ENCODE results near the gene PYROXD2.

Gene PYROXD2

DNA sequence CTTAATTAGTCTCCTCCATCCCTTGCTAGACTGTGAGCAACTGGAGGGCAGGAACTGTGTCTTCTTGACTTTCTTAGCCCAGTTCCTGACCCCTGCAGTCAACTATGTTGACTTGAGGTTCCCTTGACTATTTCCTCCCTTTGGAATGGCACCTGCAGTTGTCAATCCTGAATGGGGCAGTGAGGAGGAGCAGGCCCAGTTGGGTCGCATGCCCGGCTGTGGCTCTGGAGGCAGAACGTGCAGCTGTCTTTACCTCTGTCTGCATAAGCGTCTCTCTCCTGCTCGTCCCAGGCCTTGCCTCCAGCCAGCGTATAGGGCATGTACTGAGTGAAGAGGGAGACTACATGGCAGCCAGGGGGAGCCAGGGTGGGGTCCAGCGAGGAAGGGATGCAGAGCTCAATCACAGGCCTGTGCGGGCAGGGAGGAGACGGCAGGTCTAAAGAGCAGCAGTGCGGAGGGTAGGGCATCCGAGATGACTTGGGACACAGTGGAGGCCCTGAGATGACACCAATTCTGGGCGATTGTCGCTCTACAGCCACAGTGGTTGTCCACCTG lies 26.8 kb downstream of the PYROXD2 start:
- no peak for DNase-seq

DNA sequence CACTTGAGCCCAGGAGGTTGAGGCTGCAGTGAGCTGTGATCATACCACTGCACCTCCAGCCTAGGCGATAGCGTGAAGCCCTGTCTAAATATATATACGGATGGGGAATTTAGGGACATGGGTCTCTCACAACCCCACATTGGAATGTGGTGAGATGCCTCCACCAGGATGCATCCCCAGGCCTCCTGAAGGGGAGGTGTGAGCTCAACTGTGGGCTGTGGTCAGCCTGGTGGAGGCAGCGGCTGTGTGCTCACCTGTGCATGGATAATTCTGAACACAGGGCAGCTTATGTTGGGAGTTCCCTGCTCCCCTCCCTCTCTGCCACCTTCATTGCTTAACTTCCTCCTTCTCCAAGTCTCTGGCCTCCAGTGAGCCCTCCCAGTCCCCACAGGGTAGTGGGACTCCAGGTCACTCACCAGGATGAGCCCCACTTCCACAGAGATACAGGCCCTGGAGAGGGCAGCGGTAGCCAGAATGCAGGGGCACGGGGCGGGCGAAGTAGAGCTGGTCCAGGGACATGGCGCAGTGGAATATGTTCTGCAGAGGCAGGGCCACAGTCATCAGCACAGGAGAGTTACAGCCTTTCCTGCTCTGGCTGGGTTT lies 30.4 kb downstream of the PYROXD2 start:
- no peak for DNase-seq

DNA sequence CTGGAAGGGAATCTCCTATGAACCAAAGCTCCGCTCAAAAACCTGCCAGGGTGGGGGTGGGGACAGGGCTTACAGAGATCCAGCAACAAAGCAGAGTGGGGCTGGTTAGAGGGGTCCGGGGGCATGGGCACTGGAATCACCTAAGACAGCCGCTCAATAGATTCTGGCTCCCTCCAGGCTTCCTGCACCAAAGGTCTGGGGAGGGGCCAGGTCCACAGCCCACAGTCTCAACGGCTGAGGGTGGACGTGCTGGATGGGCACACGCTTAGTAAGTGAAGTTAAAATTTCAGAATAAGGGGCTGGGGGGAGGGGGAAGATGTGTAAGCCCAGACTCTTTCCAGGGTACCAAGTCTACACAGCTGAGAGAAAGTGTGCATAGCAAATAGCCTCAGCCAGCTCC lies 31.1 kb downstream of the PYROXD2 start:
- DNase-seq: no peak

DNA sequence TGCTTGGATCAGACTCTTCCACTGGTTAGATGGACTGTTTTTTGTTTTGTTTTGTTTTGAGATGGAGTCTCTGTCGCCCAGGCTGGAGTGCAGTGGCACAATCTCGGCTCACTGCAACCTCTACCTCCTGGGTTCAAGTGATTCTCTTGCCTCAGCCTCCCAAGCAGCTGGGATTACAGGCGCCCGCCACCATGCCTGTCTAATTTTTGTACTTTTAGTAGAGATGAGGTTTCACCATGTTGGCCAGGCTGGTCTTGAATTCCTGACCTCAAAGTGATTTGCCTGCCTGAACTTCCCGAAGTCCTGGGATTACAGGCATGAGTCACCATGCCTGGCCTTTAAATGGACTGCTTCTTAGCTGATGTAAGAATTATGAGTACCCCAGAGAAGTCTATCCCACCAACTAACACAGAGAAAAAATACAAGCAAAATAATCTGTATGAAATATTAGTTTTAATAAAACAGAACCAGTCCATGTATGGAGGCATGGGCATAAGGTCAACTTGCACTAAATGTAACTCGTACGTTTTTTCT lies 31.8 kb downstream of the PYROXD2 start:
- DNase-seq: peak; percentile 82

DNA sequence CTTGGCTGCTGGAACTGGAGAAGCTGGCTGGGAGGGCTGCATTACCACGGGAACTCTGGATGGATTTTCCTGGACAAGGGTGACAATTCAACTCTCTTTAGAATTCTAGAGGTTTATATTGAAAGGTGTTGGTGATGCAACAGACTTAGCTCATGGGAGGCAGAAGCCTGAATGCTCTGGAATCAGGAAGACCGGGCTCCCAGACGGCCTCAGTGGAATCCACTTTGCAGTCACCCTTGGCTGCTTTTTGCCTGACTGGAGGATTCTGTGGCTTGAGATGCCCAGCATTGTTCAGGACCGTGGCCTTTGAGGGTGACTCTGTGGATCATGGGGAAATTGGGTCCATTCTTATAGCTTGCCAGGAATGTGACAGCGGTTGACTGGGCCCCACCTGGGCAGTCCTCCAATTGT lies 32.3 kb downstream of the PYROXD2 start:
- no peak for DNase-seq

DNA sequence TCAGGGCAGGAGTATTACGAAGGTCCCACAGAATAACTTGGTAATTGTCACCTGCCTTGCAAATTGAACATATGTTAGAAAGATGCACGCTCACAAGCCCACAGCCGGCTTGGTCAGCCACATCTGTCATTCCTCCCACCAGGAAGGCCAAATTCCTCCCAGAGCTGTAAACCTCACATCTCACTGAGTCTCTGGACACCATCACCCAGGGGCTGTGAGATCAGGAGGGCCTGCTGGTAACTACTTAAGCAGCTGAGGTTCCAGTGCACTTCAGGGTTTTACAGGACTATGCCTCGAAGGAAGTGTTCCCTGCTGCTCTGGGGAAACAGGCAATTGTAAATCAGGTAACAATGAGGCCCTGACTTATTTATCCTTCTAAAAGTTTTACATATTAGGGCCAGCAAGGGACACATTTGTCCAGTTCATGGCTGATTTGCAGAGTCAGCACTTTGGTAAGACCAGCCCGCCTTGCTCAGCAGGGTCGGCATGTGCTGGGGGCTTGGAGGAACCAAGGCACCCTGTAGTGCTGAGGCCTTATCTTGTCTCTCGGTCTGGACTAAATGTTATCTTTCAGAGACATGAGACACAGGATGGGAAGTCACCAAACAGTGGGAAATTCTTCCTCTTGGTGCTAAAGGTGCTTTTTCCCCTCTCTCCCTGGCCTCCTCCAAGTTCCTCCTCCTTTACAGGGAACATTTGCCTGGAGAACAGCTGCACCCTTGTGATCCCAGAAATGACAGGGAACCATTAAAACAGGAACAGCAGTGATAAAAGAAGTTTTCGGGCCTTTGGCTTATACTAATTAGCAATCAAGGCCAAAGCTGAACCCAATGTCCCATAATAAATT lies 34.3 kb downstream of the PYROXD2 start:
- no peak for DNase-seq

DNA sequence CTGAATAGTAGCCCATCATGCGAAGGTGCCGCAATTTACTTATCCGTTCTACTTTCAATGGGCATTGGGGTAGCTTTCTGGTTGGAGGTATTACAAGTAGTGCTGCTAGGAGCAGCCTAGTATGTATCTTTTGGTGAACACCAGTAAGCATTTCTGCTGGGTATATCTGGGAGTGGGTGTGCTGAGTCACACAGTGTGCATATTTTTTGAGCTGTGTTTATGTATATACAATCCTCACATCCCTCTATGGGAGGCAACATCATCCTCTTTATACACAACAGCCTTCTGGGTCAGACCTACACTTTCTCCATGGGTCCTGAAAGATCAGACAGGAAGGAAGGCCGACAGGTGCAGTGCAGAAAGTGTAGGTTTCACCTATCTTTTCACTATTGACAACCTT lies 36.3 kb downstream of the PYROXD2 start:
- peak; percentile 38 for DNase-seq

DNA sequence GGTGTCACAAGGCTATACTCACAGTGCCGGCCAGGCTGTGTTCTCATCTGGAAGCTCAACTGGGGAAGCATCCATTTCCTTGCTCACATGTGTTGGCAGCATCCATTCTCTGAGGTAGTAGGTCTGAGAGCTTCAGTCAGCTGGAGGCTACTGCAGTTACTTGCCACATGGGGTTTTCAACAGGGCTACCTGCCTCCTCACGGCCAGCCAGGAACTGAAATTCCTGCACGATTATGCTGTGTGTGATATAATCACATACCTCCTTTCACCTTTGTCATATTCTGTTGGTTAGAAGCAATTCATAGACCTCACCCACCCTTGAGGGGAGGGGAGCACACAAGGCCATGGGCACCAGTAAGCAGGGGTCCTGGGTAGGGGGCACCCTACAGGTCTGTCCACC lies 37.4 kb downstream of the PYROXD2 start:
- no peak for DNase-seq

DNA sequence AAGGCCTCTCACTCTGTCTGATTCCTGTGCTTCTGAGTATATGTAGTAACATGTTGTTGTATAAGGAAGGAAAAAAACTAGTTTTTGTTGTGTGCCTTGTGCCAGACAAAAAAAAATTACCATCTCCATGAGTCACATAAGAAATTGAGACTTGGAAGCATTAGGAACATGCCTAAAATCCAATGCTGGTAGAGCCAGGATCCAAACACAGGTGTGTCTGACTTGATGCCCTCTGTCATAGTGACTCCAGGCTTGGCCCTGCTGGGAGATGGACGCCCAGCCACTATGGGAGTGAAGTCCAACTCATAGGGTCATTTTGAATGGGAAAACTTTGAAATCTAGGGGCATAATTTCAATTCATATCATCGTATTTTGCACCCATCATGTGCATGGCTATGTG lies 38.0 kb downstream of the PYROXD2 start:
- no peak for DNase-seq

DNA sequence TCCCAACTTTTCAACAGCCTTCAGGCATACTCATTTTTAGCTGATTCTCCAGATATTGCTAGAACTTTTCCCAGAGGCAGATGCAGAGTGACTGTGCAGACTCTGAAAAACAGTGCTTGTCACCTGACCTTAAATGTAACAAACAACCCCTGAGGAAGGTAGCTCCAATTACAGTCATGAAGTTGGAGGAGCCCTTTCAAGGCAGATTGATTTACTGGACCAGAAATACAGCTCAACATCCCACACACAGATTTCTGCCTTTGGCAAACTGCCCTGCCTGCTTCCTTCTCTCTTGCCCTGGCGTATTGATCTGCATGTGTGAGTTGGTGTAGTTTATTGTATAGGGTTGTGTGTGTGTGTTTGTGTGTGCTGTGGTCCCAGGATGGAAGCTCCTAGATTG lies 38.5 kb downstream of the PYROXD2 start:
- peak; percentile 24 for DNase-seq

DNA sequence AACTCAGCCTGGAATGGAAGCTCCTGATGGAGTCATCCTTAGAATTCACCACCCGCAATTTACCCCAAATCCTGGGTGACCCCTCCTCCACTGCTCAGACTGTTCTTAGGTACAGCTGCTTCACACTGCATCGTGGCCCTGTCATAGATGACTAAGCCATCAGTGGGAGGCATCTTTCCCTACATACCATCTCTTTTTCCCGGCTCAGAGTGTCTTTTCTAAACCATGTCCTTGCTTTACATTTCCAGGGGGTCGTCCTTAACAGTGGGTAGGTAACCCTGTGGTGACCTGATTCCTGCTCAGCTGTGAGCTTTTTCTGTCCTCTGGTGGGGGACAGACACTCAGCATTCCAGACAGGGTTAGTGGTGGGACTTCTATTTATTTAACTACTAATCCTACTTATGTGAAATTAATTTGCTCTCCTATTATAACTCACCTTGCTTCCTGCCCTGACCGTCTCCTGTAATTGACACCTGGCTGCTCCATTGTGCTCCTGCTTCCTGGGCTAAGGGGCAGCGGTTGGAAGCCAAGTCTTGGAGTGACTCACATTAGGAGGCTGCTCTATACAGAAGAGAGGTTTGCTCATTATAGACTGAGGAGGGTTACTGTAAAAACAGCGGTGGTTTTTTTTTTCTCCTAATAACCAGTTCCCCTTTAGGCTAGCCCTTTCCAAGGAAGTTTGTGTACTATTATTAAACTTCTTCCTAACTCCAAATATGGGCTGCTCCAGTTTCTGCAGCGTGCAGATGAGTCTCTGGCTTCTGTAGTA lies 40.6 kb downstream of the PYROXD2 start:
- peak; percentile 77 for DNase-seq

DNA sequence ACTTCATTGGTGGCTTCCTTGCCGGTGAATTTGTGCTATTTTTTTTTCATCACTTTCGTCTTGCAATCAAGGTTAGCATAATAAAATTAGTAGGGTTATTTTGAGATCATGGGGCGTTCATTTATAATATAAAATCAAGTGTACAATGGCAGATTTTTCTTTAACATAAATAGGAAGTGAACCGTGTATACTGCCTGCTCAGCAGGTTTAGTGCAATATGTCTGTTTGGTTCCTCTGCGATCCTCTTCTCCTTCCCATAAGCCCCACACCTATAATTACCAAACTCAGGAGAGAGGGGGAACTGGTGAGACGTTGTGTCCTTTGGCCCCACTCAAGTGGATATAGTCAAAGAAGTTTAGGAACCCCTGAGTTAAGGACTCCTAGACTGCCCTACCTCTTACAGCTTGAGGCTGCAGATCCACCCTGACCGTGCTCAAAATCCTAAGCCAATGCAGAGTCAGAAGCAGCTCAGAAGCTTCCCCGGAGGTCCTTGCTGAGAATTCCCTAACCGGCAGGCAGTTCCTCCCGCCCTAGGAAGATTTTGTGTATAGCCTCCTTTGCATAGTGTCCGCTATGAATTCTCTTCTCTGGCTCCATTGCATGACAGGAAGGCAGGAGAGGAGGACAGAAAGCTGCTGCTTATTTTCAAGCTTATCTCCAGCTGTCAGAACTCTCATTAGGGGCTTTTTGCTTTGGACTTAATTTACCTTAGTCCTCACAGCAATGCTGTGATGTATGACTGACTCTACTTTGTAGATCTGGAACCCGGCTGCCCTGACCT lies 41.5 kb downstream of the PYROXD2 start:
- no peak for DNase-seq

DNA sequence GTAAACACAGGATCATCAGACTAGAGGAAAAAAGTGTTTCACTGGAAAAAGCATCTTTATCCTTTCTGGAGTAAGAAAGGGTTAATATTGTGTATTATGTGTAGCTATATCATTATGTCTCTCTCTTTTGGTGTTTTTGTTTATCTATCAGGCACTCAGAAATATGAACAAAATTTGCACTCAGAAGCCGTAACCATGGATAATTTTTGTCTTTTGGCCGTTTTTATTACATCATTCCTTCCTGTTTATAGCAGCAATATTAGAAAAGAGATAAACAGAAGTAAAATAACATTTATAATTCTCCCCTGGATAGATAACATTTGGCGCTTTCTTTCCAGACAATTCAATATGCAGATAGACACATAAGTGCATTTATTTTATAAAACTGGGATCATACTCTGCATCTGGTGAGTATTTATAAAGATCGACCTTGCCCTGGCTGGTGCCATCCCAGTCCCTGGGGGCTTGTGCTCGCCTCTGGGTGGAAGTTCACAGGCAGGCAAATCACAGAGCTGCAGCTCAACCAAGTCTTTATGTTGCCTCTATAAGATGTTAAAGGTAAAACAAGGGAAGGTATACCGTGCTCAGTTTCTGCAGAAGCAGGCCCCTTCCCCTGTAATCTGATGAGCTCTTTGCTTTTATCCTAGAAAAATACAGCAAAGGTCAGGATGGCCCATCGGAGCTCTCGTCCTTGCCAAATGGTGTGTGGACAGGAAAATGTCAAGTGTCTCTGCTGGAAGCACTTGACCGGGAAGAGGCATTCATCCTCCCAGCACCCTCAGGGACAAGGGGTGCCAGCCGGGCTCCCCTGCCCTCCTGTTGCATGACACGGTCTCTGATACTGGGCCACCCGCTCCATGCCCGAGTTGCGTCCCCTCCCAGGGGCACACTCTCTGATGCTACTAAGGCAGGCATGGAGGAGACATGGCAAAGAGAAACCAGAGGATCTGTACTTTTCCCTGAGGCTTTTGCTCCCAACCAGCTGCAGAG lies 43.9 kb downstream of the PYROXD2 start:
- no peak for DNase-seq

DNA sequence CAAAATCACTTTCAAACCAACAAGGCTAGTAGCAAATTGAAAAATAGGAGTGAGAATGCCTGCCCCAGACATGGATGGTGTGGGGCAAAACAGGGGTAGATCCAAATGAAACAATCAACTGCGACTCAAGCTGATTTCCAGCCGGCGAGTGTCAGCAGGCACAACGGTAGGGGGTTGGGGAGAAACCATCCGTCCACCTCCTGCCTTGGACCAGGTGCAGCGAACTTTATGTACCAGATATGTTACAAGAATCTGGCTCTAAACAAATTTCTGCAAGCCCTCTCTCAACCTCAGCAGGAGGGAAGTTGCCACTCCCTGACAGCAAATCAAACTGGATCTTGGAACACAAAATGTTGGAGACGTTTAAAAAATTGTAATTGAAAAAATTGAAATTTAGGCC lies 45.2 kb downstream of the PYROXD2 start:
- no peak for DNase-seq

DNA sequence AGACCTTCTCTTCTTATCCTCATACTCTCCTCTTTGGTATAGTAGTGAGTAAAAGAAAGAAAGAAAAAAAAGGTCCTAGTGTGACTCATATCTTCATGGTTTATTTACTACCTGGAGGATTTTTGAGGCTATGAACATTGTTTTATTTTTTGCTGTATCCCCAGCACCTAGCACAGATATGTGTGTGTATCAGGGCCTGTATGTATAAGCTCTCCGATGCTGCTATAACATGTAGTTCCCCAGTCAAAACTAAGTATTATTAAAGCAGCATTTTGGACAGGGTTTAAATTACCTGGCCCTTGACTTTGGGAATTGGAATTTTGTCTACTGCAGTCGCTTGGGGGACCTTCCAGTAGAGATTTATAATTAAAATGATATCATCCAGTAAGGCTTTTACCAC lies 46.3 kb downstream of the PYROXD2 start:
- no peak for DNase-seq

DNA sequence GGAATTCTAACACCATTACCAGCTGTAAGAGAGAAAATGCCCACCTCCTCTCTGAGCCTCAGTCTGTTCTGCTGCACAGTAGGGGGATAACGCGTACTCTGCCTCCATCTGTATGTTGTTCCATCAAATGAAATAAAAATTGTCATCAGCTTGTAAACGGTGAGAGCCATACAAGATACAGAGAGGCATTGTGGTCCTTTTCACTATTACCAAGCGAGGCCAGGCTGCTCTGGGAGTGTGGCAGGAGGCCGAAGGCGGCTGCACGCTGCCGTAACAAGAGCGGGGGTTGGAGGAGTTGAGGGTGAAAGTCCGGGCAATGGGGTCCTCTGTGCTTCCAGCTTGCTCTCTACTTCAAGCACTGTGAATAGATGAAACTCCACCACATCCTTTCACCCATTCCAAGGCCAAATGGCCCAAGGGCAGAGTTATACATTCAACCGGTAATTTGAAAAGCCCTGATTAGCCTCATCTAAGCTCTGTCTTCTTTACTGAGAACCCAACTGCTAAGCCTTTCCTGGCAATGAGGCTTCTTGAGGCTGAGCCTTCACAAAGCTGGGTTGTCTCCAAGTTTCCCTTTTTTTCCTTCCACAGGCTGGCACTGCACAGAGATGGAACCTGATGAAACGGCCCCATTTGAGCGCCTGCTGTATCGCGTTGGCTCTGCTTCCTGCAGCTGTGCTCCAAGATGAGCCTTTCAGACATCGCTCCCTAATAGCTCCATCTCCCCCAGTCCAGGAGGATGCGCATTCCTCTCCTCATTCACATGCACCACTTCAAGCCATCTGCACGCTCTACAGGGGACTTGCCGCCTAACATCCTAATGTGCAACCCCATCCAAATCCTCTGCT lies 47.2 kb downstream of the PYROXD2 start:
- DNase-seq: no peak

DNA sequence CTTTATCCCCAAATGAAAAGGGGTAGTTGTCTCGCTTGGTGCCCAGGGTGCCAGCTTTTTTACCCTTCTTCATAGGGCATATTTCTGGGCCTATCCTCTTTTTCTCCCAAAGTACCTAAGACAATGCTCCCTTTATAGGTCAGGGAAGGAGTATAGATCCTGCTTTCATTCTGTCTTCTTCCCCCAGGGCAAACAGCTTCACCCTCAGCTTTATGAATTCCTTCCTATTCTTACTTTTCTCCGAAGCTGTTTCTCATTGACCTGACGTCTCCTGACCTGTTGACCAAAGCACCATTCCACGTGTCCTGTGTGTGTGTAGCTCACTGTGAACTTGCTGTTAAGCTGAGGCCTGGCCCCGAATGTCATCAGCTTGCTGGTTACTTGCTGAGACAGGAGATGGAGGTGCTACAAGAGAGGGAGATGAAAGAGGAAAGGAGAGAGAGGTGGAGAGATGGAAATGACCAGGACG lies 48.9 kb downstream of the PYROXD2 start:
- no peak for DNase-seq

DNA sequence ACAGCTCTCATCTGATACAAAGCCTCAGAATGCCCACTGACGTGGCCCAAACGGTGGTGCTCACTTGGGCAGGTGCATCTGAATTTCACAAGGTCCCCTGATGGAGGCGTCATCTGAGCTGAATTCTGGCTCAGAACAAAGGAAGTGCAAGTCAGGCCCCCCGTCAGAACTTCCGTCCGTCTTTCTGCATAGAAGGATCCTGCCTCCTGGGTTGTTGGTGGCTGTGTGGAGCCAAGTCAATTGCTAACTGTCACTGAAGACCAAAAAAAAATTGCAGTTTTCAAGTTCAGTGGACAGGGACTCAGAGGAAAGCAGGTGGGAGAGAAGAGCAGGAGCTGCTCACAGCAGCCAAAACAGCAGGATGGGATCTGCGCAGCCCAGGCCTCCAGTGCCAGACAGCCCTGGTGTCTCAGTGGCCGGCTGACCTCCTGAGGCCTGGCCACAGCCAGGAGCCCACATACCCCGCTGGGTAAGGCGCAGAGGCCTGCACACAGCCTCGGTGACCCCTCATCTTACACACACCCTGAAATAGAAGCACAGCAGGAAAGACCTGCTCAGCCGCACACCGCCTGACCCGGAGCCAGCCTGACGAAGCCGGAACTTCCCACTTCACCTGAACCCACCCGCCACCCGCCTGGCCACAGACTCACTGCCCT lies 49.4 kb downstream of the PYROXD2 start:
- no peak for DNase-seq

DNA sequence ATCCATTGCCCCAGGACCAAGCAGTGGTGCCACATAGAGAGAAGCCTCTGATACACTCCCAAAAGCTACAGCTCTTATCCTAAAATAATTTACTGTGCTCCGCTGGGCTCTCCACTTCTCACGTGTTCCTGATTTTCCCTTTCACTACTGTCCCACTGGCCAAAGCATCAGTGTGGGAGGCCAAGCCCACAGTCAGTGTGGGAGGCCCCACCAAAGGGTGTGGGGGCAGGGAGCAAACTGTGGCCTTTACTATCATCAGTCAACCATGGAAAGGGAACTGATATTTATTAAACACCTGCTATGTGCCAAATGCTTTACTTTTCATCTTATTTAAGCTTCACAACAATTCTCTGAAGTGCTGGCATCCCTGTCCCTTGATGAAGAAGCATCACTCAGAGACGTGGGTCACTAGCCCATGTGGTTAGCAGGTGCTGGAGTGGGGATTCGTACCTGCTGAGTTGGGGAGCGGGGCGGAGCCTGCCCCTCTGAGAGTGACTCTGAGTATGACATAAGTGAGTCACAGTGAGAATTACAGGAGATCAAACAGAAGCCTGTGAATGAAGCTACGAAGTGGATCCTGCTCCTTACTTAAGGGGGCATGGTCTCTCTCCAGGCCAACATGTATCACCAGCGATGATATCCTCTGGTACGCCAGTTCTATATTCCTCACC lies 50.4 kb downstream of the PYROXD2 start:
- DNase-seq: no peak
